Osteocyte (in vitro differentiated cells): ENCODE results near the gene ACRV1. TPM values are rescaled to one million over a fixed set of nuclear protein-coding genes. Genes with fewer than 3 reads are reported as not detected.

Experiments used
- DNase-seq: peaks from one replicate; pipeline ENCODE4 v3.0.0; 2021; ENCODE audit warnings: mixed read lengths; ENCODE audit not compliant: unreplicated experiment; ENCODE audit errors: extremely low spot score
- H3K27ac Mint-ChIP-seq: one replicate; pipeline ENCODE4 v1.8.0; 2021; ENCODE audit warnings: mild to moderate bottlenecking, mixed read lengths; ENCODE audit not compliant: unreplicated experiment
- H3K27me3 Mint-ChIP-seq: one replicate; pipeline ENCODE4 v1.8.0; 2021; ENCODE audit warnings: mixed read lengths; ENCODE audit not compliant: unreplicated experiment
- H3K36me3 Mint-ChIP-seq: one replicate; pipeline ENCODE4 v1.8.0; 2021; ENCODE audit warnings: mixed read lengths; ENCODE audit not compliant: unreplicated experiment
- H3K4me1 Mint-ChIP-seq: one replicate; pipeline ENCODE4 v1.8.0; 2021; ENCODE audit warnings: mixed read lengths; ENCODE audit not compliant: unreplicated experiment
- H3K4me3 Mint-ChIP-seq: one replicate; pipeline ENCODE4 v1.8.0; 2021; ENCODE audit warnings: mild to moderate bottlenecking, moderate library complexity, mixed read lengths; ENCODE audit not compliant: unreplicated experiment
- H3K9me3 Mint-ChIP-seq: one replicate; pipeline ENCODE4 v1.8.0; 2021; ENCODE audit warnings: mixed read lengths; ENCODE audit not compliant: unreplicated experiment
- CTCF ChIP-seq: fragments of 200-600 bp; sonication (generic); IDR thresholded peaks from 2 replicates; pipeline ENCODE4 v1.5.0; 2021; ENCODE audit warnings: antibody characterized with exemption, mild to moderate bottlenecking, moderate library complexity
- total RNA-seq: library from RNA; stranded (reverse); gene quantifications from 2 replicates; pipeline ENCODE4 v1.2.1, GENCODE V29; 2021

ACRV1 gene
- total RNA-seq, 1 donor from 2014 or later, result not detected

GRCh38 chr11:125679397-125679796 is 1.2 kb downstream of the ACRV1 start:
- H3K36me3 Mint-ChIP-seq, result peaks cover 3% of the 10 kb centered on the region
- peak; percentile 31 for TF ChIP-seq CTCF

DNA sequence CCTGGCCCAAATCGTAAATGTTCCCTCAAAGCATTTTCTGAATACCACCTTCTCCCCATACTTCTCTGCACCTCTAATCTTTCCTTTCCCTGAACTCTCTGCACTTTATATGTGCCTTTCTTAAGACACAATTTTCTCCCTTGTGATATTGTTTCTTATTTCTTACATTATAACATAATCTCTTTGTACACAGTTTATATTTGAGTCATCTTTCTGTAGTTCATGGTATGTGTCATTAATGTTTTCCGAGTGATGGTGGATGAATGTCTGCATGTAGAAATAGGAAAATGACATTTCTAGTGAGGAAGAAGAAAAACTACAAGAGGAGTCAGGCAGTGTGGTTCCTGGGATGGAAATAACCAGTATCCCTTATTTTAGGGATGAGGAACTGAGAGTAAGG is 5.5 kb downstream of the ACRV1 start:
- no peak for TF ChIP-seq CTCF
- H3K27ac Mint-ChIP-seq, result no peak overlapping the region
- no peak overlapping the region for H3K4me3 Mint-ChIP-seq
- no peaks in the 10 kb centered on the region for H3K4me1 Mint-ChIP-seq
- no peaks in the 10 kb centered on the region for H3K9me3 Mint-ChIP-seq
- H3K36me3 Mint-ChIP-seq, result peaks cover 3% of the 10 kb centered on the region
- no peaks in the 10 kb centered on the region for H3K27me3 Mint-ChIP-seq
- no peak for DNase-seq

More at GRCh38 chr11:125679397-125679796, 1.2 kb downstream of the ACRV1 start:
- Mint-ChIP-seq H3K4me3 (no peak overlapping the region), H3K4me1 (no peaks in the 10 kb centered on the region), H3K9me3 (no peaks in the 10 kb centered on the region), H3K27me3 (no peaks in the 10 kb centered on the region), H3K27ac (no peak overlapping the region)
- DNase-seq, result no peak

DNA sequence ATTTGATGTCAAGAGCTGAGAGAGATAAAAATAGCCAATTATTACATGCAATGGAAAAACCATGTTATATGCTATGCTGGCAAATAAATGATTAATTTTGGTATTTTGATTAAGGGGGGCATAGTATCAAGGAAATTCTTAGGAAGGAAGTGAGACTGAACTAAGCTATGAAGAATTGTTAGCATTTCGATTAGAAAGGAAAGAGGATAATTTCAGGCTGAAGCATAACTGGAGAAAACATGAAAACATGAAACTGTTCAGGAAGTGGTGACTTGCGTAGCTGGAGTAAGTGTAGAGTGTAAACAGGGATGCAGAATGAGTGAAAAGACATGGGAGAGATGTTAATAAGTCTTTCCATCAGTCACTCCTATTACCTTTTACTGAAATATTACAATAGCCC is 6.4 kb downstream of the ACRV1 start:
- no peak for DNase-seq
- Mint-ChIP-seq H3K36me3 (peaks cover 7% of the 10 kb centered on the region), H3K27me3 (no peaks in the 10 kb centered on the region), H3K4me1 (no peaks in the 10 kb centered on the region), H3K27ac (no peak overlapping the region), H3K4me3 (no peak overlapping the region), H3K9me3 (no peaks in the 10 kb centered on the region)
- TF ChIP-seq CTCF, result no peak

DNA sequence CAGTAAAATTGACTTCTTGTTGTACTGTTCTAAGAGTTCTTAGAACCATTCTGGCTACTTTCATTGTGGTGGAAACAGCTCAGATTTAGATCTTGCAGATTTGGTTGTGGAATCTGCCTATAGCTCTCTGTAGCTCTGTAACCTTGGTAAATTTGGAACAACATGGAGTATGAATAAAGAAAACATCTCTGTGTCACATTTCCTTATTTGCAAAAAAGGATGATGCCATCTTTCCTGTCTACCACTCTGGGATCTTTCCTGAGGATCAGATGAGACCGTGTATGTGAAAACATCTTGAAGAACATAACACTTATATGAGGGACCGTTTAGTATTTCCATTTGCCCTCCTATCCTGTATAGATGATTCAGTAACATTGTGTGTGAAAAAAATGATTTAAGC is 9.1 kb downstream of the ACRV1 start:
- H3K27ac Mint-ChIP-seq, result no peak overlapping the region
- no peak overlapping the region for H3K4me3 Mint-ChIP-seq
- DNase-seq, result no peak

DNA sequence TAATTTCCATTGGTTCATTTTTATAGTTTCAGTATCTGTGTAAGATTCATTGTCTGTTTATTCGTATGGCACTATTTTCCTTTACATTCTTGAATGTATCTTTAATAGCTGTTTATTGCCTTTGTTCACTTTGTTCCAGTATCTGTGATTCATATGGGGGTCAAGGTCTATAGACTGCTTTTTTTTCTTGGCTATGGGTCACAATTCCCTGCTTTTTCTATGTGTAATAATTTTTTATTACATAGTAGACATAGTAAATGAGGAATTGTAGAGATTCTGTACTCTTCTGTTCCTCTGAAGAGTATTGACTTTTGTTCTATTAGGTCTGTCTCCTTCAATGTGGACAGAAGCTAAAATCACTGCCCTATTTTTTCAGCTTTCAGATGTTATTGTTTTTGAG is 10.5 kb downstream of the ACRV1 start:
- no peak for DNase-seq
- H3K27me3 Mint-ChIP-seq, result no peaks in the 10 kb centered on the region
- TF ChIP-seq CTCF, result no peak
- H3K27ac Mint-ChIP-seq, result no peak overlapping the region
- H3K4me1 Mint-ChIP-seq, result no peaks in the 10 kb centered on the region
- peaks cover 27% of the 10 kb centered on the region for H3K36me3 Mint-ChIP-seq
- peaks cover 19% of the 10 kb centered on the region for H3K9me3 Mint-ChIP-seq
- no peak overlapping the region for H3K4me3 Mint-ChIP-seq

More for the DNA sequence above, 9.1 kb downstream of the ACRV1 start:
- H3K36me3 Mint-ChIP-seq, result peaks cover 13% of the 10 kb centered on the region
- no peaks in the 10 kb centered on the region for H3K27me3 Mint-ChIP-seq
- TF ChIP-seq CTCF, result no peak
- H3K4me1 Mint-ChIP-seq, result no peaks in the 10 kb centered on the region
- H3K9me3 Mint-ChIP-seq, result peaks cover 8% of the 10 kb centered on the region
